Ascending aorta (tissue), 2 donors: ENCODE data around the gene SCYGR6. TPM values are rescaled to one million over a fixed set of nuclear protein-coding genes. Genes with fewer than 3 reads are reported as not detected.
"Not testable (repeated sequence)": the region's sequence is repeated elsewhere in the genome, so short reads cannot be mapped to it uniquely, and the experiment has no call there.

Experiments used
- DNase-seq, 2 donors: peaks; one replicate each; pipeline ENCODE4 v3.0.0-alpha.2; 2019; ENCODE audit warnings: low spot score in 2 of 2
- H3K27ac ChIP-seq, 2 donors: fragments of 200-600 bp; sonication (generic); one replicate each; pipeline ENCODE4 v1.5.1; 2016 to 2017; ENCODE audit warnings: mild to moderate bottlenecking in 1 of 2
- H3K27me3 ChIP-seq: fragments of 200-600 bp; sonication (generic); one replicate; pipeline ENCODE4 v1.5.1; 2017
- H3K36me3 ChIP-seq, 2 donors: fragments of 200-600 bp; sonication (generic); one replicate each; pipeline ENCODE4 v1.5.1; 2016
- H3K4me1 ChIP-seq, 2 donors: fragments of 200-600 bp; sonication (generic); one replicate each; pipeline ENCODE4 v1.5.1; 2016 to 2017; ENCODE audit warnings: mild to moderate bottlenecking in 1 of 2
- H3K4me3 ChIP-seq, 2 donors: fragments of 200-600 bp; sonication (generic); one replicate each; pipeline ENCODE4 v1.5.1; 2016 to 2017; ENCODE audit warnings: mild to moderate bottlenecking in 1 of 2
- H3K9me3 ChIP-seq, 2 donors: fragments of 200-600 bp; sonication (generic); one replicate each; pipeline ENCODE4 v1.5.1; 2016
- CTCF ChIP-seq, 3 experiments: fragments of 200-600 bp in 2 of 3; fragments of 450-650 bp in 1 of 3; sonication (generic) in 2 of 3; IDR thresholded peaks; one replicate each; pipeline ENCODE4 v1.5.1; 2016 to 2019; ENCODE audit warnings: antibody characterized with exemption in 3 of 3, mild to moderate bottlenecking in 1 of 3, moderate library complexity in 1 of 3
- intact Hi-C: fragments of 100-400 bp; cut with DNase I; formaldehyde crosslinking; loops from one replicate; pipeline ENCODE4 v1.15.1; 2023
- total RNA-seq: library from RNA; depleted of rRNA; stranded (reverse); fragments of >200 nt; gene quantifications from one replicate; pipeline ENCODE4 v1.1.0, GENCODE V29; 2016

SCYGR6 gene
- total RNA-seq, 1 donor from 2014 or later = not detected

DNA sequence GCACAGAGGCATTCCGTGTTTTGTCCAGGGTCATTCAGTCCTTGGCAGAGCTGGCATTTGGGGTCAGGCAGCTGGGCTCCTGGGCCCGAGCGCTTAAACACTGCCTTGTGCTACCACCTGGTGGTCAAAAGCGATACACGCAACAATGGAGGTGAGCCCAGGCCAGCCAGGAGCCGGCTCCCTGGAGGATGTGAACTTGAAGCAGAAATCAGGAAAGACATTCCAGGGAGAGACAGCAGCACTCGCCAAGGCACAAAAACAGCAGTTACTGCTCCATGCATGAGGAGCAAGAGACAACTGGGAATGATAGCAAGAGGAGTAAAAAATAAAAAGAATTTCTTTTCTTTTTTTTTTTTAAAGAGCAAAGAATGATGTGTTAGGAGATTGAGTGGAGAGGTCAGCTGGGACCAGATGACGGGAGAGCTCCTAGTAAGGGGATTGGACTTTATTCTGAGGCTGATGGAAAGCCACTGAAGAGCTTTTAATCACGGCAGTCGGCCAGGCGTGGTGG is 41.9 kb upstream of the SCYGR6 start:
- DNase-seq = peak in 1 of 2 donors; percentile 91
- H3K4me3 ChIP-seq = no peak overlapping the region
- peak; percentile 82 to 85 (median 85) for TF ChIP-seq CTCF (IDR thresholded peaks at IDR 0.05)
- no peaks in the 10 kb centered on the region for H3K36me3 ChIP-seq
- H3K27ac ChIP-seq = peak overlapping the region; percentile 29 to 60
- peaks cover 0 to 11% of the 10 kb centered on the region in 2 donors for H3K4me1 ChIP-seq
- no peaks in the 10 kb centered on the region for H3K27me3 ChIP-seq
- intact Hi-C loops = loop anchor here (1.0 to 2.0 kb wide), 4 partner anchors 49 to 360 kb away; partner anchors contain the start of gene AGFG1
- no peaks in the 10 kb centered on the region for H3K9me3 ChIP-seq

GRCh38 chr2:227765788-227766372 is 41.3 kb upstream of the SCYGR6 start:
- H3K27ac ChIP-seq = peak overlapping the region; percentile 29 to 60
- H3K4me3 ChIP-seq = no peak overlapping the region
- H3K9me3 ChIP-seq = no peaks in the 10 kb centered on the region
- H3K36me3 ChIP-seq = no peaks in the 10 kb centered on the region
- intact Hi-C loops = loop anchor here (1.0 to 2.0 kb wide), 4 partner anchors 49 to 360 kb away; partner anchors contain the start of gene AGFG1
- peaks cover 0 to 11% of the 10 kb centered on the region in 2 donors for H3K4me1 ChIP-seq
- no peaks in the 10 kb centered on the region for H3K27me3 ChIP-seq
- no peak for DNase-seq
- no peak for TF ChIP-seq CTCF (IDR thresholded peaks at IDR 0.05)

GRCh38 chr2:227761740-227762476 is 37.4 kb upstream of the SCYGR6 start:
- Histone ChIP-seq H3K4me1 (peaks cover 0 to 11% of the 10 kb centered on the region in 2 donors), H3K36me3 (no peaks in the 10 kb centered on the region), H3K9me3 (no peaks in the 10 kb centered on the region), H3K4me3 (no peak overlapping the region), H3K27me3 (no peaks in the 10 kb centered on the region), H3K27ac (peak overlapping the region in 1 of 2 donors; percentile 10)
- TF ChIP-seq CTCF (IDR thresholded peaks at IDR 0.05) = no peak
- intact Hi-C loops = loop anchor here (5.0 kb wide), 1 partner anchor 125 kb away; no protein-coding TSS in a partner anchor
- no peak for DNase-seq

GRCh38 chr2:227759411-227760118 is 35.0 kb upstream of the SCYGR6 start:
- H3K4me3 ChIP-seq = no peak overlapping the region
- H3K36me3 ChIP-seq = no peaks in the 10 kb centered on the region
- intact Hi-C loops = loop anchor here (5.0 kb wide), 1 partner anchor 128 kb away; no protein-coding TSS in a partner anchor
- DNase-seq = no peak
- peaks cover 0 to 3% of the 10 kb centered on the region in 2 donors for H3K4me1 ChIP-seq
- TF ChIP-seq CTCF (IDR thresholded peaks at IDR 0.05) = no peak
- no peaks in the 10 kb centered on the region for H3K27me3 ChIP-seq
- H3K9me3 ChIP-seq = no peaks in the 10 kb centered on the region
- no peak overlapping the region for H3K27ac ChIP-seq

- H3K27me3 ChIP-seq, H3K4me3 ChIP-seq, H3K27ac ChIP-seq, intact Hi-C loops, DNase-seq, H3K9me3 ChIP-seq, H3K4me1 ChIP-seq, H3K36me3 ChIP-seq: not testable (repeated sequence)
These were observed 31.7 kb upstream of the SCYGR6 start for GRCh38 chr2:227756261-227756660.
